T-helper 1 cell treated with Interleukin-12 subunit alpha and Interleukin-12 subunit beta and Interleukin-4 antibody, amounts not matched to agents 30 ng/mL and 1 ng/mL, for 36 hours (primary cell): ENCODE measurements around the gene CPXM2. TPM values are rescaled to one million over a fixed set of nuclear protein-coding genes. Genes with fewer than 3 reads are reported as not detected.

Experiments
- intact Hi-C: fragments of 100-400 bp; cut with micrococcal nuclease; formaldehyde crosslinking; loops from one replicate; pipeline ENCODE4 v1.15.1; 2024
- total RNA-seq: library from RNA; stranded (reverse); gene quantifications from 2 replicates; pipeline ENCODE4 v1.2.3, GENCODE V29; 2022

CPXM2 gene
- total RNA-seq, 1 donor from 2014 or later, result not detected

DNA sequence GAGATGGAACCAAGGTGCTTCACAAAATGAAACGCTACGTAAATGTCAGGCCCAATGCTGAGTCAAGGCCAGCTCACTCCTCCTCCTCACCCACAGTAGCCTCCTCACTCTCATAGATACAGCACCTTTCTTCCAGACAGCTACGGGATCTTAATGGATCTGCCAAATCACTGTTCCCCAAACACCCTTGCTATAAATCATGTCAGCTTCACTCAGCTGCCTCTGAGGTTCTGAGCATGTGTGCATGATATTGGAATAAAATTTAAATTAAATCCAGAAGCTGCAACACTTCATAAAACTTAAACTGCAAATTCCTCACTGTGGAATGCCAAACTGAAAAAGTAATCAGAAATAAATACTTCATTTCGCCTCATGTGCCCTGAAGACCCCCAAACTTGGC, 14.7 kb upstream of the CPXM2 start:
- intact Hi-C loops, result no loop called here

DNA sequence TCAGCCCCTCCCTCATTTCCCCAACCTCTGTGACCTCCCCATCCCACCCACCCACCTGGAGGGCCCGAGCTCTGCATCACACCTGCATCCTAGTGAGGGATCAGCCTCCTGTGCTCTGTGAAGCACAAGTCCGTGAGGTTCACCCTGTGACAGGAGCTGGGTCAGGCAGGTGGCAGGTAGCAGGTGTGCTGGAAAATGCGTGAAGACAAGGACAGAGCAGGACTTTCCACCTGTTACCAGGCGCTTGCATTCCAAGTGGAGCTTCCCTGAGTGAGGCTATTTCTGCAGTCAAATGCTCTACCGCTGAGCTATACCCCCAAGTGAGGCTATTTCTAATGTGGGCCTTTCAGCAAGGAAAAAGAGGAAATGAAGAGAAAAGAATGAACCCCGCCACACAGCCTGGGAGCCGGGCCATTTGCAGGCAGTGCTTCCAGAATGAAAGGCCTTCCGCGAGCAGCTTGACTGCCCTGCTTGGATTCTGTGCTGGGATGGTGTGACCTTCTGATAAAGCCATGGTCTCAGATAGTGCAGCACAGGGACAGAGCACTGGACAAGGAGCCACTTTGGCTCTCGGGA, 13.3 kb upstream of the CPXM2 start:
- intact Hi-C loops, result no loop called here

- intact Hi-C loops, result no loop called here
Observed at GRCh38 chr10:123903621-123904020, 12.0 kb upstream of the CPXM2 start.

DNA sequence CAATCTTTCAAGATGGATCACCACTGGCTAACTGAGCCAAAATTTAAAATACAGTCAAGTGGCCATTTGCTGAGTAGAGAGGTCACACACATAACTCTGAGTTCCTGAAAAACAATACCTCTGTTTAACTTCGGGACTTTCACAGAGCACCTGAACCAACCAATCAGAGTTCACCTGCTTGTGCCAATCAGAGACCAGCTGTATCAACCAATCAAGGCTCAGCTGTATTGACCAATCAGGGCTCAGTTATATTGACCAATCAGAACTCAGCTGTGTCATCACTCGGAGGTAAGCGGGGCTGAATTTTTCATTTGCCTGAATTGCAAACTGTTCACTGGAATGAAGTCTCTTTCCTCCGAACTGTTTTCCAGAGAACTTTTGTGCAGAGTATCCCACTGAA, 10.0 kb upstream of the CPXM2 start:
- intact Hi-C loops, result no loop called here

DNA sequence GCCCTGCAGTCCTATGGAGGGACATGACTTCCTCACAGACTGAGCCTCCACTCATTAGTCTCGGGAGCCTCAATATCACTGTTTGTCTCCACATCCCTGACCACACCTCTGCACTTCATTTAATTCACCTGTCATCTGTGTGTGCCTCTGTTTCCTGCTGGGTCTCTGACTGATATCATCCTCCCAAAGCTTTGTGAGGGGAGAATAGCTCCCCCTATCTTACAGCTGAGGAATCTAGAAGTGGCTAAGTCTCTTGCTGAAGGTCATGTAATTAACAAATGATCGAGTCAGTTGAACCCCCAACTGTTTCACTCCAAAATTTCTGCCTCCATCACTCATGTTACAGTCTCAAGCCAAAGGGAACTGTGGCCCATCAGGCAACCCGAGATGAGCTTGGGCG, 5.5 kb upstream of the CPXM2 start:
- intact Hi-C loops, result no loop called here

- intact Hi-C loops, result no loop called here
Observed at GRCh38 chr10:123896246-123896927, 4.8 kb upstream of the CPXM2 start.

- intact Hi-C loops, result no loop called here
Observed at GRCh38 chr10:123893651-123894050, 2.0 kb upstream of the CPXM2 start.

DNA sequence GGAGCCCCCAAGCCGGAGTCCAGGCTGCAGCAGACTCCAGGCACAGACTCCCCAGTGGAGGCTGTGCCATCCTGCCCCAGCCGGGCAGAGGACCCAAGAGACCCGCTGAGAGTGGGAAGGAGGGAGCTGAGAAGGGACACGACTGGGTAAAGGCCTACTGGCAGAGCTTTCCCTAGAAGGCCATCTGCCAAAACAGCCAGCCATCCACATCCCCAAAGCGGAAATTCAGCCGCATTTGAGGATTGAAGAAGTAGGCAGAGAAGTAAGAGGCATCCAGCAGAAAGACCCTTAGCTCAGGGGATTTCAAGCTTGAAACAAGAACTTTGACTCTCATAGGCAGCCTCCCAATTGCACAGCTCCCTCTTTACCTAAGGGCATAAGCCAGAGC, 857 bp downstream of the CPXM2 start:
- intact Hi-C loops, result no loop called here

- intact Hi-C loops, result no loop called here
Observed at GRCh38 chr10:123890226-123890625, 1.4 kb downstream of the CPXM2 start.

DNA sequence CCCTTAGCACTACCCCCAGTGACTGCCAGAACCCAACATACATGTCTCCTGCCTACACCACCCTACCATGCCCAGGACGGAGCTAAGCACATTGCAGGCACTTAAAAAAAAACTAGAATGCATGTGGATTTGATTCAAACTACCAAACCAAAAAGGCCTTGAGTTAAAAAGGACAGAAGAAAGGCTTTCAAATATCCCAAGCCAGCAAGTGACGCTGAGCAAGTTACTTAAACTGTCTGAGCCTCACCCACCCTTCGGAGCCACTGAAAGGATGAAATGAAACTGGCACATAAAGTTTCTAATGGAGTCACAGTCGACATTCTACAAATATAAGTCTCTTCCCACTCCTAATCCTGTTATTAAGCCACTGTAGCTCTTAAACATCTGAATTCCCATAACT, 1.8 kb downstream of the CPXM2 start:
- intact Hi-C loops, result no loop called here

DNA sequence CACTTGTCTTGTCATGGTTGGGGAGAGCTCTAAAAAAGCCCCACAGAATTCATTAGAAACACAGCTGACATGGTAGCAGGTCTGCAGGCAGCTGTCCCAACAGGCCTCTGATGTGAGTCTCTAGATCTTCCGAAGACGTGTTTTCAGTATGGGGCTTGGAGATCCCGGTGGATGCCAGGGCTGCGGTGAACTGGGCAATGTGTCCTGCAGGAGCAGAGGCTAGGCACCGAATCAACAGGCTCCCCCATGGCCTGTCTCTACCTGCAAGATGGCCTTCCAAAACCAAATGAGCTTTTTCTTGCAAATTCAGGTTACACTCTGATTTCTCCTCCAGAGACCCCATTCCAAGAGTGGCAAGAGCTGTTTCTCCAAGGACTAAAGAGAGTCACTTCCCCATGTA, 2.9 kb downstream of the CPXM2 start:
- intact Hi-C loops, result no loop called here

GRCh38 chr10:123888256-123888655, 3.4 kb downstream of the CPXM2 start:
- intact Hi-C loops, result no loop called here

DNA sequence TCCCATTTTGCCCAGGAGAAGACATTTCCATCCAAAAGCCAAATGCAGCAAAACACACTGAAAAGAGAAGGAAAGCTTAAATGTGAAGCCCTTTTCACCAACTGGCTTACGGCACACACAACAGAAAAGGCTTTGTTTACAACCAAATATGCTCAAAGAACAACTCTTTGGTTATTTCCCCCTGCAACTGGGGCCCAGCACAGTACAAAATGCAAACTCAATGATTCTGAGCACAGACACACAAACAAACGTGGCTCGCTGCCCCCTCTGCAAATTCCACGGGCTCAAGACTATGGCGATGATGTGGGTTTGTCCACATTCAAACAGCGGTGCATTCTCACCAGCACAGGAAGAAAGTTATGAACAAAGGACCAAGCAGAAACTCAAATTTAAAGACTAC, 5.3 kb downstream of the CPXM2 start:
- intact Hi-C loops, result no loop called here

DNA sequence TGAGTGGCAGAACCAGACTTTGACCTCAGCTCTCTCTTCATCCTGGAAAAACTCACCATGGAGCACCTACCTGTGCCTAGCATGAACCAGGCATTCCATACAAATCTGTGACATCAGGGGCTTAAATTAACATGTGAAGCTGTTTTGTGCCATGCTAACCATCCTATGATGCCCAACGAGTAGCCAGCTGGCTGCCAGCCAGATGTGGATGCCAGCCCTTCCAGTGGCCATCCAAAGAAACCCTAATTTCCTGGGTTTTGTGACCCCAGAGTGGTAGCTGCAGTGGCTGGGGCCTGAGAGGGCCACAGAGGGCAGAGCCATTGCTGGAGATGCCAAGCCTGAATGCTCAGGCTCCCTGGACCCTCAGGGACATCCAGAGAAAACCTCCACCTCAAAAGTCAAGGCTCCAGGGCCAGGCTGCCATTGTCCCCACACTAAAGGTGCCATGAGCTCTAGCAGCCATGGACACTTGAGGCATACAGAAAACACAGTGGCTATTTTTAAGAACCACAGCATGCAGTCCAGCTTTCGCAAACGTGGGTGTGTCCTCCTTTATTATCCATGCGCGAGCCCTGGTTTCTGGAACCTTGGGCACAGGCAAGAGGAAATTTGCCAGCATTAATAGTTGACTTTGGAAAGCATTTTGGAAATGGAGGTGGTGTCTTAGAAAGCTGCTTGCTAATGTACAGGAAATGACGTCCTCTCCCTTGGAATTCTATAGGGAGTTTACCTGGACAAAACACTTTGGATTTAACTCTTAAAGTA, 6.0 kb downstream of the CPXM2 start:
- intact Hi-C loops, result no loop called here

DNA sequence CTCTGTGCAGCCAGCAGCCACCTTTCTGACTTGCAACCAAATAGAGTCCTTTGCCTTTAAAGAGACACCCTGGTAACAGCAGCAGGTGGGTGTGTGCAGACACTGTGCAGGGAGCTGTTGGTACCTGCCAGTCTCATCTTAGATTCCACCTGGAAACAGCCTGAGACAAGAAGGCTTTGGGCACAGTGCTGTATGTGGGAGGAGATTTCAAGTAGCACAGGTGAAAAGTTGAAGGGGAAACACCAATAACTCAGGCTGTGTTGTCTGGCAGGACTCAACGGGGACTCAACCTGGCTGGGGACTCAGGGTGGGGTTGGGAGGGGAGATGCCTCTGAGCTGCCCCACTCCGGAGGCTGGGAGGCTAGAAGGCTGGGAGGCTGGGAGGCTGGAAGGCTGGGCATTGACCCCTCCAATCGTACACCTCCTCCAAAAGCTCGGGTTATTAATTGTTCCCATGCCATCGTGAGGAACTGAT, 6.7 kb downstream of the CPXM2 start:
- intact Hi-C loops, result no loop called here

- intact Hi-C loops, result no loop called here
Observed at GRCh38 chr10:123884351-123884906, 7.2 kb downstream of the CPXM2 start.

DNA sequence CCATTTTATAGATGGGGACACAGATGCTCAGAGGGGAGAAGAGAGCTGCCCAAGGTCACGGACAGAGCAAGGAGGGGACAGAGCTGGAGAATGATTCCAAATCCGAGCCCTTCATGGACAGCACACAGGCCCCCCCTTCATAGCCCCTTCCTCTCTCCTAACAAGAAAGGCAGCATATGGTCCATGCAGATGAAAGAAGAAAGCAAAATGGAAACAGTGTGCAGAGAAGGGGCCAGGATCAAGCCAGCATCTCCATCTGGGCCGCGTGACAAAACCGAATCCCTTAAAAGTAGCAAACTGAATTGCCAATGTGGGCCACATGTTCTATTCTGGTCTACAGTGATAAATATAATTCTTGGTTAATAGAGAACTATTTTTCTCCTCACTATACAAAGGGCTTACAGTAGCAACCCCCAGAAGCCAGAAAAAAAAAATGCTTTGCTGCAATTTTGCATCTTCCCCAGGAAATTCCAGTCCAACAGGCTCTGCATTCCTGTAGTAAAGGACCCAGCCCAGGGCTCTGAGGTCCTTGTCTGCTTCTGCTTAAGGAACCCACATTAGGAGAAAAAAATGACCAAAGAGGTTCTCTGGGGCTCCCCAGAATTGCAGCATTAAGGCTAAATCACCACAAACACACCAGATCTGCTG, 7.8 kb downstream of the CPXM2 start:
- intact Hi-C loops, result no loop called here

DNA sequence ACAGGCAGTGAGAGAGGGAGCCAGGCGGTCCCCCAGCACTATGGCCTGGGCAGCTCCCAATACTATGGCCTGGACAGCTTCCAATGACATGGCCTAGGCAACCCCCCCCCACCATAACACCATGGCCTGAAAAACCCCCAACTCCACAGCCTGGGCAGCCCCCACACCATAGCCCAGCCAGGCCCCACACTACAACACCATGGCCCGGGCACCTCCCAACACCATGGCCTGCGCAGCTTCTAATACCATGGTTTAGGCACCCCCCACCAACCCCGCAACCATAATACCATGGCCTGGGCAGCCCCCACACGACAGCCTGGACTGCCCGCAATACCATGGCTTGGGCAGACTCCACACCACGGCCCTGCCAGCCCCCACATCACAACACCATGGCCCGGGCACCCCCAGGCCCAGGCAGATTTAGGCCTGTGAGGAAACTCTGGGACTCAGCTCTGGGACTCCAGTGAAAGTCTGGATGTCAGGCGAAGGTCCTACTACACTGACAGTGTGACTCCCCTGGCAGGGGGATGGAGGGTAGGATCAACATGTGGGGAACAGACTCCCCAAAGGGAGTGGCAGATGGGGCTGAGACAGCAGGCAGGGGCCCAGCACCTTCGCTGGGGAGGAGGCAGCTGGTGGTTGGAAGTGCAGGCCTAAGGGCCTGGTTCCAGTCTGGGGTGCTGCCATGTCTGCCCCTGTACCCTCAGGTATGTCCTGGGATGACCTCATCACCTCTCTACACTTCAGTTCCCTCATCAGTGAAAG, 8.7 kb downstream of the CPXM2 start:
- intact Hi-C loops, result no loop called here

DNA sequence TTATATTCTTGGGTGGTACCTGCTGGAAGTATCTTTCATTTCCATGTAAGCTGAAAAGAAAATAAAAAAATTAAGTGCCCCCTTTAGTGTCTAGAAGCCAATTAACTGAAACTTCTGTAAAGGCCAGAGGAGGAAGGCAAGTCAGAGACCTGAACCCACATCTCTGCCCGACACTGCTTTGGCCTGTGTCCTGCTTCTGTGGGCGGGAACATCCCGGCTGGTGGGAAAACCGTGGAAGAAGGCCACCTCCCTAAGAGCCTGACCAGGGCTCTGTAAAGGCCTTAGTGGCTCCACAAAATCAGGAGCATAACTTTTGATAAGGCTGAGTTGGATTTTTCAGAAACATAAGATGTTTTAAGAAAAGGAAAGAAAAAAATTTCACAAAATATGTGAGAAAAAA, 9.4 kb downstream of the CPXM2 start:
- intact Hi-C loops, result no loop called here

- intact Hi-C loops, result no loop called here
Observed at GRCh38 chr10:123879606-123880257, 11.9 kb downstream of the CPXM2 start.
